Neural cell (in vitro differentiated cells): ENCODE measurements around the gene LARGE1.

Experiments
- CTCF ChIP-seq: fragments of 450-650 bp; IDR thresholded peaks from 2 replicates; pipeline ENCODE4 v1.5.1; 2014; ENCODE audit warnings: antibody characterized with exemption, mild to moderate bottlenecking, moderate library complexity; ENCODE audit not compliant: poor library complexity, severe bottlenecking
- EZH2 ChIP-seq: fragments of 200-600, 300-800 bp; shearing (Covaris generic), sonication (generic); IDR thresholded peaks from 2 replicates; pipeline ENCODE4 v1.6.1; 2014; ENCODE audit warnings: antibody characterized with exemption, low read length, borderline replicate concordance, mild to moderate bottlenecking; ENCODE audit not compliant: insufficient read depth, poor library complexity, severe bottlenecking
- REST ChIP-seq: IDR thresholded peaks from 2 replicates; pipeline ENCODE4 v1.6.1; 2012; ENCODE audit warnings: borderline replicate concordance

- TF ChIP-seq CTCF (no peak), EZH2 (no peak), REST (no peak)
Observed at GRCh38 chr22:33819743-33820142, 100.5 kb downstream of the LARGE1 start.
